Left kidney (tissue), 8 donors: ENCODE data around the gene ZNF391. TPM values are rescaled to one million over a fixed set of nuclear protein-coding genes. Genes with fewer than 3 reads are reported as not detected.
"Not testable (repeated sequence)": the region's sequence is repeated elsewhere in the genome, so short reads cannot be mapped to it uniquely, and the experiment has no call there.

ENCODE experiments used
- DNase-seq: peaks from one replicate; pipeline ENCODE4 v3.0.0-alpha.2; 2013
- long read RNA-seq, 8 donors: transcript quantifications; one replicate each; lab custom pipeline, GENCODE V29; 2026
- polyA plus RNA-seq: library from polyadenylated mRNA; unstranded; fragments of 120-200 nt; gene quantifications from one replicate; pipeline ENCODE4 v1.2.1, GENCODE V29; 2013; ENCODE audit not compliant: insufficient read length

Gene ZNF391
- polyA plus RNA-seq = 13.5 TPM
- long read RNA-seq, donor 1, full-length matches to known transcripts = 6 of 6 reads
- long read RNA-seq, donor 1, partial matches to known transcripts = 0 of 6 reads
- long read RNA-seq, donor 1, other reads (novel, unspliced or antisense) = 0 of 6 reads
- long read RNA-seq, donor 2, full-length matches to known transcripts = 2 of 2 reads
- long read RNA-seq, donor 2, partial matches to known transcripts = 0 of 2 reads
- long read RNA-seq, donor 2, other reads (novel, unspliced or antisense) = 0 of 2 reads
- long read RNA-seq, donor 3 = 0 reads
- long read RNA-seq, donor 4 = 0 reads
- long read RNA-seq, donor 5, full-length matches to known transcripts = 5 of 5 reads
- long read RNA-seq, donor 5, partial matches to known transcripts = 0 of 5 reads
- long read RNA-seq, donor 5, other reads (novel, unspliced or antisense) = 0 of 5 reads
- long read RNA-seq, donor 6, full-length matches to known transcripts = 6 of 6 reads
- long read RNA-seq, donor 6, partial matches to known transcripts = 0 of 6 reads
- long read RNA-seq, donor 6, other reads (novel, unspliced or antisense) = 0 of 6 reads
- long read RNA-seq, donor 7, full-length matches to known transcripts = 1 of 1 reads
- long read RNA-seq, donor 7, partial matches to known transcripts = 0 of 1 reads
- long read RNA-seq, donor 7, other reads (novel, unspliced or antisense) = 0 of 1 reads
- long read RNA-seq, donor 8, full-length matches to known transcripts = 1 of 1 reads
- long read RNA-seq, donor 8, partial matches to known transcripts = 0 of 1 reads
- long read RNA-seq, donor 8, other reads (novel, unspliced or antisense) = 0 of 1 reads

- DNase-seq = peak; percentile 81
Measured at GRCh38 chr6:27388293-27389197, at the start of gene ZNF391. ZNF391 (plus strand) TSS chr6:27388759; CDS start chr6:27400371, 11,612 bp downstream.

- DNase-seq = no peak
Measured at GRCh38 chr6:27352850-27353249, 35.7 kb upstream of the ZNF391 start.

GRCh38 chr6:27358786-27359185 lies 29.8 kb upstream of the ZNF391 start:
- DNase-seq = no peak

- no peak for DNase-seq
Measured at GRCh38 chr6:27359231-27359630, 29.3 kb upstream of the ZNF391 start.

GRCh38 chr6:27368202-27368601 lies 20.4 kb upstream of the ZNF391 start:
- DNase-seq = no peak

- no peak for DNase-seq
Measured at GRCh38 chr6:27370391-27370790, 18.2 kb upstream of the ZNF391 start.

GRCh38 chr6:27374824-27375612 lies 13.5 kb upstream of the ZNF391 start:
- DNase-seq = peak; percentile 82

- peak; percentile 5 for DNase-seq
Measured at GRCh38 chr6:27375613-27376079, 12.9 kb upstream of the ZNF391 start.

GRCh38 chr6:27378406-27378805 lies 10.2 kb upstream of the ZNF391 start:
- DNase-seq = not testable (repeated sequence)

GRCh38 chr6:27381001-27381400 lies 7.6 kb upstream of the ZNF391 start:
- not testable (repeated sequence) for DNase-seq

- no peak for DNase-seq
Measured at GRCh38 chr6:27383011-27383410, 5.5 kb upstream of the ZNF391 start.

- no peak for DNase-seq
Measured at GRCh38 chr6:27383481-27383880, 5.1 kb upstream of the ZNF391 start.

- DNase-seq = no peak
Measured at GRCh38 chr6:27392623-27393022, 4.1 kb downstream of the ZNF391 start.

- no peak for DNase-seq
Measured at GRCh38 chr6:27394073-27394472, 5.5 kb downstream of the ZNF391 start.

GRCh38 chr6:27400877-27401642 lies 12.5 kb downstream of the ZNF391 start:
- DNase-seq = no peak

- no peak for DNase-seq
Measured at GRCh38 chr6:27406085-27406484, 17.5 kb downstream of the ZNF391 start.

- no peak for DNase-seq
Measured at GRCh38 chr6:27407153-27407814, 18.7 kb downstream of the ZNF391 start.

GRCh38 chr6:27414300-27414699 lies 25.7 kb downstream of the ZNF391 start:
- DNase-seq = no peak

GRCh38 chr6:27414996-27415395 lies 26.4 kb downstream of the ZNF391 start:
- no peak for DNase-seq

- DNase-seq = no peak
Measured at GRCh38 chr6:27415898-27416297, 27.3 kb downstream of the ZNF391 start.
